T47D (cell line): ENCODE data around the gene CLRN3.

Experiments
- DNase-seq, 2 experiments: peaks; one replicate each; pipeline versions ENCODE4 v3.0.0 to v3.0.0-alpha.2; 2011 to 2012; ENCODE audit warnings: low read depth in 1 of 2, low spot score in 1 of 2
- JUND ChIP-seq: IDR thresholded peaks from 2 replicates; pipeline ENCODE4 v1.6.1; 2012; ENCODE audit warnings: low read depth
- in situ Hi-C: cut with HindIII; loops from 2 replicates; pipeline ENCODE4 v1.10.0; 2016; ENCODE audit warnings: low sequenced_read_pairs, low pct_unique_long_range_greater_than_20kb

The CLRN3 gene

GRCh38 chr10:127886371-127887051 lies 6.2 kb downstream of the CLRN3 start:
- no peak for DNase-seq
- TF ChIP-seq JUND = no peak
- in situ Hi-C loops = no loop called here

- in situ Hi-C loops = no loop called here
- DNase-seq = no peak
- TF ChIP-seq JUND = no peak
Measured at GRCh38 chr10:127884501-127884900, 8.2 kb downstream of the CLRN3 start.

- TF ChIP-seq JUND = no peak
- in situ Hi-C loops = no loop called here
Measured at GRCh38 chr10:127883516-127883915, 9.2 kb downstream of the CLRN3 start.

GRCh38 chr10:127882801-127883459 lies 9.8 kb downstream of the CLRN3 start:
- no peak for DNase-seq
- no peak for TF ChIP-seq JUND

More at GRCh38 chr10:127883516-127883915, 9.2 kb downstream of the CLRN3 start:
- no peak for DNase-seq

GRCh38 chr10:127882391-127882790 lies 10.3 kb downstream of the CLRN3 start:
- in situ Hi-C loops = no loop called here
- no peak for TF ChIP-seq JUND
- no peak for DNase-seq

More at GRCh38 chr10:127882801-127883459, 9.8 kb downstream of the CLRN3 start:
- in situ Hi-C loops = no loop called here

- in situ Hi-C loops = no loop called here
- DNase-seq = no peak
- no peak for TF ChIP-seq JUND
Measured at GRCh38 chr10:127881262-127881661, 11.5 kb downstream of the CLRN3 start.

GRCh38 chr10:127880557-127880956 lies 12.2 kb downstream of the CLRN3 start:
- in situ Hi-C loops = no loop called here
- TF ChIP-seq JUND = no peak
- DNase-seq = no peak

GRCh38 chr10:127878475-127879055 lies 14.2 kb downstream of the CLRN3 start:
- TF ChIP-seq JUND = no peak
- DNase-seq = no peak
- in situ Hi-C loops = no loop called here

- DNase-seq = no peak
- in situ Hi-C loops = no loop called here
- TF ChIP-seq JUND = no peak
Measured at GRCh38 chr10:127877699-127878098, 15.0 kb downstream of the CLRN3 start.

- DNase-seq = no peak
- TF ChIP-seq JUND = no peak
- in situ Hi-C loops = no loop called here
Measured at GRCh38 chr10:127877116-127877515, 15.6 kb downstream of the CLRN3 start.

- TF ChIP-seq JUND = no peak
Measured at GRCh38 chr10:127875916-127876315, 16.8 kb downstream of the CLRN3 start.

GRCh38 chr10:127875449-127875765 lies 17.3 kb downstream of the CLRN3 start:
- TF ChIP-seq JUND = no peak
- in situ Hi-C loops = no loop called here
- no peak for DNase-seq

More at GRCh38 chr10:127875916-127876315, 16.8 kb downstream of the CLRN3 start:
- DNase-seq = no peak
- in situ Hi-C loops = no loop called here

GRCh38 chr10:127874671-127875448 lies 17.9 kb downstream of the CLRN3 start:
- in situ Hi-C loops = no loop called here
- TF ChIP-seq JUND = no peak
- DNase-seq = no peak
